Neural cell (in vitro differentiated cells): ENCODE results near the gene CTXND1. TPM values are rescaled to one million over a fixed set of nuclear protein-coding genes. Genes with fewer than 3 reads are reported as not detected.

Experiments
- H2AFZ ChIP-seq: fragments of 200-600, 300-800 bp; sonication (generic), shearing (Covaris generic); 2 replicates; pipeline ENCODE4 v1.6.0; 2014; ENCODE audit warnings: low read depth, mild to moderate bottlenecking, antibody characterized with exemption, low read length, moderate library complexity
- H3F3A ChIP-seq: fragments of 200-600 bp; shearing (Covaris generic); 2 replicates; pipeline ENCODE4 v1.6.1; 2016; ENCODE audit warnings: mild to moderate bottlenecking, moderate library complexity, mixed read lengths, antibody characterized with exemption, low read length; ENCODE audit not compliant: insufficient read depth, poor library complexity, severe bottlenecking
- H3K27ac ChIP-seq: fragments of 200-600, 300-800 bp; sonication (generic), shearing (Covaris generic); 2 replicates; pipeline ENCODE4 v1.5.1; 2014; ENCODE audit warnings: mild to moderate bottlenecking, low read length, moderate library complexity
- H3K27me3 ChIP-seq: fragments of 300-800, 200-600 bp; sonication (generic), shearing (Covaris generic); 2 replicates; pipeline ENCODE4 v1.6.0; 2014; ENCODE audit warnings: mild to moderate bottlenecking, low read depth, low read length, moderate library complexity; ENCODE audit not compliant: insufficient read depth
- H3K36me3 ChIP-seq: fragments of 300-800, 200-600 bp; sonication (generic), shearing (Covaris generic); 2 replicates; pipeline ENCODE4 v1.5.1; 2014; ENCODE audit warnings: mild to moderate bottlenecking, antibody characterized with exemption, low read length, moderate library complexity; ENCODE audit not compliant: insufficient read depth
- H3K4me2 ChIP-seq: fragments of 300-800, 200-600 bp; sonication (generic), shearing (Covaris generic); 2 replicates; pipeline ENCODE4 v1.6.0; 2014; ENCODE audit warnings: mild to moderate bottlenecking, low read length
- H3K4me3 ChIP-seq: fragments of 300-800, 200-600 bp; sonication (generic), shearing (Covaris generic); 2 replicates; pipeline ENCODE4 v1.5.1; 2014; ENCODE audit warnings: mild to moderate bottlenecking, low read length, moderate library complexity
- H3K79me2 ChIP-seq: fragments of 200-600 bp; shearing (Covaris generic); replicated peaks from 2 replicates; pipeline ENCODE4 v1.6.0; 2014; ENCODE audit warnings: mild to moderate bottlenecking, low read length, moderate library complexity; ENCODE audit not compliant: insufficient read depth
- H3K9ac ChIP-seq: fragments of 300-800, 200-600 bp; sonication (generic), shearing (Covaris generic); 2 replicates; pipeline ENCODE4 v1.6.1; 2016; ENCODE audit warnings: mild to moderate bottlenecking, low read length, mixed read lengths
- H3K9me2 ChIP-seq: fragments of 200-600 bp; shearing (Covaris generic); 2 replicates; pipeline ENCODE4 v1.6.1; 2016; ENCODE audit warnings: mild to moderate bottlenecking, low read length, mixed read lengths; ENCODE audit not compliant: insufficient read depth
- H3K9me3 ChIP-seq: fragments of 200-600, 300-800 bp; sonication (generic), shearing (Covaris generic); 2 replicates; pipeline ENCODE4 v1.6.1; 2016; ENCODE audit warnings: mild to moderate bottlenecking, mixed run types, low read length, moderate library complexity, mixed read lengths
- H4K20me1 ChIP-seq: fragments of 200-600 bp; shearing (Covaris generic); 2 replicates; pipeline ENCODE4 v1.6.1; 2016; ENCODE audit warnings: mild to moderate bottlenecking, mixed run types; ENCODE audit not compliant: insufficient read depth
- EP300 ChIP-seq: fragments of 450-650 bp; conservative IDR thresholded peaks from 2 replicates; pipeline ENCODE4 v1.6.1; 2014; ENCODE audit warnings: antibody characterized with exemption, mild to moderate bottlenecking, moderate library complexity; ENCODE audit not compliant: poor library complexity, severe bottlenecking
- EZH2 ChIP-seq: fragments of 200-600, 300-800 bp; shearing (Covaris generic), sonication (generic); IDR thresholded peaks from 2 replicates; pipeline ENCODE4 v1.6.1; 2014; ENCODE audit warnings: antibody characterized with exemption, low read length, borderline replicate concordance, mild to moderate bottlenecking; ENCODE audit not compliant: insufficient read depth, poor library complexity, severe bottlenecking
- MXI1 ChIP-seq: fragments of 450-650 bp; conservative IDR thresholded peaks from 2 replicates; pipeline ENCODE4 v1.6.1; 2014; ENCODE audit warnings: antibody characterized with exemption, mild to moderate bottlenecking; ENCODE audit not compliant: poor library complexity, severe bottlenecking
- POLR2AphosphoS5 ChIP-seq: IDR thresholded peaks from 2 replicates; pipeline ENCODE4 v1.6.1; 2012
- RAD21 ChIP-seq: fragments of 450-650 bp; conservative IDR thresholded peaks from 2 replicates; pipeline ENCODE4 v1.6.1; 2014; ENCODE audit warnings: antibody characterized with exemption, mild to moderate bottlenecking, moderate library complexity
- REST ChIP-seq: IDR thresholded peaks from 2 replicates; pipeline ENCODE4 v1.6.1; 2012; ENCODE audit warnings: borderline replicate concordance
- SMC3 ChIP-seq: fragments of 450-650 bp; conservative IDR thresholded peaks from 2 replicates; pipeline ENCODE4 v1.6.1; 2014; ENCODE audit warnings: antibody characterized with exemption, mild to moderate bottlenecking, moderate library complexity; ENCODE audit not compliant: poor library complexity
- TAF1 ChIP-seq: IDR thresholded peaks from 2 replicates; pipeline ENCODE4 v1.6.1; 2012; ENCODE audit warnings: low read depth
- polyA plus RNA-seq: library from polyadenylated mRNA; depleted of rRNA; stranded (reverse); fragments of >200 nt; gene quantifications from 2 replicates; pipeline ENCODE4 v1.2.3, GENCODE V29; 2014
- TF ChIP-seq, protein P1 (sequence below): fragments of 450-650 bp; IDR thresholded peaks from 2 replicates; pipeline ENCODE4 v1.5.1; 2014; ENCODE audit warnings: antibody characterized with exemption, mild to moderate bottlenecking, moderate library complexity; ENCODE audit not compliant: poor library complexity, severe bottlenecking

CTXND1 gene
- polyA plus RNA-seq, 1 donor from 2014 or later: not detected

DNA sequence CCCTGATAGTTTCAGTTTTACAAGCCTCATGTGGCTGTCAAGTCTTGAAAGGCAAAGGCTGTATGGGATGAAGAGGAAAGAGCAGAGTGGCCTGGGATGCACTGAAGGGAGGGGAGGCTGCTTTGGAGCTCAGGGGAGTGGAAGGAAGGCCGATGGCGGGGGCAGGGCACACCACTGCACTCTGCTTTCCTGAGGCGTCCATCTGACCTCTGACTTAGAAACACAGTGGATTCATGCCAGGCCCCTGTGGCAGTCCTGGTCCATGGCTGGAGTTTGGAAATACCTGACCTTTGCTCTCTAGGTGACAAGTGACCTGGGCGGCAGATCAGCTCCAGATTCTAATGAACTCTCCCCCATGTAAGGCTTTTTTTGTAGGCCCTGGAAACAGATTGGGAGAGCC lies 80.2 kb downstream of the CTXND1 start:
- H4K20me1 ChIP-seq: no peaks in the 10 kb centered on the region
- no peak for TF ChIP-seq POLR2AphosphoS5
- TF ChIP-seq MXI1: no peak
- no peak for TF ChIP-seq TAF1
- H3K4me3 ChIP-seq: no peak overlapping the region
- no peaks in the 10 kb centered on the region for H3F3A ChIP-seq
- H3K79me2 ChIP-seq: no peaks in the 10 kb centered on the region
- no peak overlapping the region for H3K4me2 ChIP-seq
- no peak overlapping the region for H2AFZ ChIP-seq
- H3K9me3 ChIP-seq: no peaks in the 10 kb centered on the region
- H3K36me3 ChIP-seq: no peaks in the 10 kb centered on the region
- no peaks in the 10 kb centered on the region for H3K9me2 ChIP-seq
- H3K9ac ChIP-seq: no peak overlapping the region
- no peak overlapping the region for H3K27ac ChIP-seq
- no peaks in the 10 kb centered on the region for H3K27me3 ChIP-seq

GRCh38 chr15:80170596-80170995 lies 81.4 kb downstream of the CTXND1 start:
- TF ChIP-seq RAD21 (no peak), EP300 (no peak), SMC3 (no peak), MXI1 (no peak)
- TF ChIP-seq, protein P1, sequence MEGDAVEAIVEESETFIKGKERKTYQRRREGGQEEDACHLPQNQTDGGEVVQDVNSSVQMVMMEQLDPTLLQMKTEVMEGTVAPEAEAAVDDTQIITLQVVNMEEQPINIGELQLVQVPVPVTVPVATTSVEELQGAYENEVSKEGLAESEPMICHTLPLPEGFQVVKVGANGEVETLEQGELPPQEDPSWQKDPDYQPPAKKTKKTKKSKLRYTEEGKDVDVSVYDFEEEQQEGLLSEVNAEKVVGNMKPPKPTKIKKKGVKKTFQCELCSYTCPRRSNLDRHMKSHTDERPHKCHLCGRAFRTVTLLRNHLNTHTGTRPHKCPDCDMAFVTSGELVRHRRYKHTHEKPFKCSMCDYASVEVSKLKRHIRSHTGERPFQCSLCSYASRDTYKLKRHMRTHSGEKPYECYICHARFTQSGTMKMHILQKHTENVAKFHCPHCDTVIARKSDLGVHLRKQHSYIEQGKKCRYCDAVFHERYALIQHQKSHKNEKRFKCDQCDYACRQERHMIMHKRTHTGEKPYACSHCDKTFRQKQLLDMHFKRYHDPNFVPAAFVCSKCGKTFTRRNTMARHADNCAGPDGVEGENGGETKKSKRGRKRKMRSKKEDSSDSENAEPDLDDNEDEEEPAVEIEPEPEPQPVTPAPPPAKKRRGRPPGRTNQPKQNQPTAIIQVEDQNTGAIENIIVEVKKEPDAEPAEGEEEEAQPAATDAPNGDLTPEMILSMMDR: no peak
- H4K20me1 ChIP-seq: no peaks in the 10 kb centered on the region
- H3F3A ChIP-seq: no peaks in the 10 kb centered on the region
- no peak overlapping the region for H2AFZ ChIP-seq
- no peaks in the 10 kb centered on the region for H3K36me3 ChIP-seq
- H3K27ac ChIP-seq: no peak overlapping the region
- no peaks in the 10 kb centered on the region for H3K9me2 ChIP-seq
- no peaks in the 10 kb centered on the region for H3K27me3 ChIP-seq
- no peaks in the 10 kb centered on the region for H3K9me3 ChIP-seq
- H3K79me2 ChIP-seq: no peaks in the 10 kb centered on the region
- H3K4me3 ChIP-seq: no peak overlapping the region
- H3K9ac ChIP-seq: no peak overlapping the region
- H3K4me2 ChIP-seq: no peak overlapping the region

GRCh38 chr15:80169768-80170357 lies 82.2 kb downstream of the CTXND1 start:
- TF ChIP-seq REST (no peak), EP300 (no peak), RAD21 (no peak), TAF1 (no peak), POLR2AphosphoS5 (no peak), SMC3 (no peak), MXI1 (no peak), EZH2 (no peak)
- TF ChIP-seq, protein P1: no peak

More at GRCh38 chr15:80169768-80170357, 82.2 kb downstream of the CTXND1 start:
- H3K79me2 ChIP-seq: no peaks in the 10 kb centered on the region
- no peaks in the 10 kb centered on the region for H3K36me3 ChIP-seq
- no peak overlapping the region for H3K27ac ChIP-seq
- H4K20me1 ChIP-seq: no peaks in the 10 kb centered on the region
- H3K4me2 ChIP-seq: no peak overlapping the region
- no peaks in the 10 kb centered on the region for H3K9me2 ChIP-seq
- H2AFZ ChIP-seq: no peak overlapping the region
- H3K27me3 ChIP-seq: no peaks in the 10 kb centered on the region
- H3K9me3 ChIP-seq: no peaks in the 10 kb centered on the region
- H3K9ac ChIP-seq: no peak overlapping the region
- H3K4me3 ChIP-seq: no peak overlapping the region
- no peaks in the 10 kb centered on the region for H3F3A ChIP-seq
